Activated CD8-positive, alpha-beta memory T cell treated with anti-CD3 and anti-CD28 coated beads, Interleukin-2, amount 50 U/mL, for 24 hours (primary cell): Measurements from ENCODE around the gene GNAQ.

Experiments used
- DNase-seq: peaks from one replicate; pipeline ENCODE4 v3.0.0-alpha.2; 2020; ENCODE audit errors: extremely low read depth

Gene GNAQ

DNA sequence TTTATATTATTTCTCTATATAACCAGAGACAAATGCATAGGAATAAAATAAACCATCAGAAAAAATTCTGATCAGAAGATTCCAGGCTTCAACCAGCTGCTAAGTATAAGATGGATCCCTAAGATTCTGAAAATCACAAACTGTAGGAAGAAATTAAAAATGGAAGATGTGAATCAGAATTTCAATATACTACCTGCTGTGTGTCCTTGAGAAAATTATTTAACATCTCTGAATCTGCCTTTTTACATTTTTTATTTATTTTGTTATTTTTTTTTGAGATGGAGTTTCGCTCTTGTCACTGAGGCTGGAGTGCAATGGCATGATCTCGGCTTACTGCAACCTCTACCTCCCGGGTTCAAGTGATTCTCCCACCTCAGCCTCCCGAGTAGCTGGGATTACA lies 187.2 kb downstream of the GNAQ start:
- no peak for DNase-seq

DNA sequence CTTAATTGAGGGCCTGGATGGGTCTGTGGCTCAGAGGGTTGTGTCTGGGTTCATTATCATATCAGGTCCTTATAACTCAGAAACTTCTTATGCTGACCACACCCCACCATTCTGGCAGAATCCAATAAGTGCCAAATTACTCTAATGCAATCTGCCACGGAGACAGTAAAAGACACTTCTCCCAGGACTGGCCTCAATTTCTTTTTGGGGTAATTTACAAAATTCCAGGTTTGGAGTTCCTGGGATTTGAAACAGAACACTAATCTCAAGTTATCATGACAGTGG lies 187.8 kb downstream of the GNAQ start:
- no peak for DNase-seq

DNA sequence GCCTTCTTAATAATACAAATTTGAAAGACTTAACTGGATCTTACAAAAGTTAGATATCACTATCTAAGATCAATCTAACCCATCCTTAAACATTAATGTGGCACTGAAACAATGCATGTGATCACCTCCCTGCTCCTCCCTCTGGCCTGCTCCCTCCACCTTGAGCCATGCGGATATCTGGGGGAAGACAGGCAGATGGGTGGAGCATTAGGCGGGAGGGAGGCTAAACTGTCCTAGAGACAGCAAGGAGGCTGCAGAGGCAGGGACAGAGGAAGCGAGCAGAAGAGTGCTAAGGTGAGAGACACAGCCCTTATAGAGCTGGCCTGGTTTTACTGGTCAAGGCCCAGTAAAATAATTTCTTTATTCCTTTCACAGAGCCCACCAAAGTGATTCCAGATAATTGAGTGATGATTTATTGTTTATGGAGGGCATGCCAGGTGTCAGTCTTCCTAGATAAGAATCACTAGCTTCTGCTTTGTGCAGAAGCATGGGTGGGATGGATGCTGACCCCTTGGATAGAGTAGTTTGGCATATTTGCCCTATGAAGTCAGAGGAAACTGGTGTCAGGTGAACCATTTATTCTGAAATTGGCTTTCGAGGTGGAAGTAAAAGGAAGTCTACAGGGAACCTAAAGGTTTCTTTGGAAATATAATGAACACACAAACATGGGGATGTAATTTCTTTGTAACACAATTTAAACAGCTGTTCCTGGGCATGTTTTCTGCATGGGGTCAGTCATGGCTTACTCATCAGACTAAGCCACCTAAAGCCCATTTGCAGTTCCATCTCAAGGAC lies 188.3 kb downstream of the GNAQ start:
- no peak for DNase-seq

DNA sequence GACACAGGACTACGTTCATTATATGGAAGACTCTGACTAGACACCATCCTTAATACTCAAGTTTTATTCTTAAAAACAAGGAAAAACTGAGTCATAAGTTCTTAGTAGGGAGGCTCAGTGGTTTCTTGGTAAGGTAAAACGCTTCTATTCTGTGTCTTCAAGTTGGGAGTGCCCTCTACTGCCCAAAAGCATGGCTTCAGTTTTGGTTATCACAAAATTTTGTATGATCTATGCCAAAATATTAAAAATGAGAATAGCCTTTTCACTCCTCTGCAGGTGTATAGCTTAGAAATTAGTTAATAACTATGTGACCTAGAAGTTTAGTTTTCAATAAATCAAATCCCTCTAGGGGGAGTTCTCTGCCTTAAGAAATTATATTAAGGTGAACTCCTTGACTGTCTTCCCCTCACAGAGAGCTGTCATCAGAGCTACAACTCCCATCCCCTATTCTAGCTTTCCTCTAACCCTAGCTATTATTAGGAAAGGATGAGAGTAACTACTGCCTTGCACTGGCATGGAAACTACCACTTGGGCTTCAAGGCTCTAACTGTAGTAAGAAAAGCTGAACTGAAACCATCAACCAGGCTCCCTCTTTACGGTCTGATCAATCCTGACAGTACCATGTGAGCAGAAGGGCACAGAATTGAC lies 189.7 kb downstream of the GNAQ start:
- no peak for DNase-seq

DNA sequence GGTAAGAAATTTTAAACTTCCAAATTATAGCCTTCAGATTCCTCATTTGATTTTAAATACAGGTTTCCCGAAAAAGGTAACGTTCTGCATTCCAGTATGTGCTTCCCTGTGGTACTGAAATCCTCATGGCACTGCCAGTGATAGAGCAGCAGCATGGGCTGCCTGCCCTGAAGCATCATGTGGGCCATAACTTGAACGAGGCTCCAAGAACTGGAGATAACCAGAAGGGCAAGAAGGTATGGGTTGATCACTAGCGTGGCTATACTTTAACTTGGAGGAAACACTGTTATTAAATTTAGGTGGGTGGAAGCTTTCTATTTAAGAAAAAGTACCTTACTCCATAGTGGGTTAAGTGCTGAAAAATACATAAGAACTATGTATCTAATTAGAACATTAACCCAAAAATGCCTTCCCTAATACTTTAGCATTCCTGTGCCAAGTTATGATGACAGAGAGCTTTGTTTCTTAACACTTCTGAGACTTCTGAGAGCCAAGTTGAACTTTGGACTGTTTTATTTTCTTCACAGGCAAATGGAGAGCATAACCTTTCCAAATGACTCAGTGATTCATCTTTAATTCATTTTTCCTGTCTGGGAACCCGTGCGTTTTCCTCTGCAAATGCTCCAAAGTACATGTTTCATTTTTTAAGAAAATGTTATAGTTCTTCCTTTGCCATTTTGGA lies 192.0 kb downstream of the GNAQ start:
- no peak for DNase-seq

DNA sequence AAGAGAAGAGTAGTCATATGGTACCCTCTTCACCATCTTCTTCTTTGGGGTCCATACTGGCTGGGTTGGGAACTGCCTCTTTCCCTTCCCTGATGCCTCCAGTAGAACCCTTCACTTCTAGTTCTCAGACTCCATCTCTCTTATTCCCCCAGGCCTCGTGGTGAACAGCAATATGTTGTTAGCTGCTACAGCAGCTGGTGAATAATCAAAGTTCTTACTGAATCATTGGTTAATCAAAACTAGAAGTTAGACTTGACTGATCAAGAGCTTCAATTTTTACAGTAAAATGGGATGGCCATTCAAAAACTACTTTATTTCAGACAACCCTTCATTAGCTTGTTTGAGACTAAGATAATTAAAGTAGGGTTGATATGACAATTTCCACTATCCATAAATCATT lies 192.6 kb downstream of the GNAQ start:
- DNase-seq = no peak

DNA sequence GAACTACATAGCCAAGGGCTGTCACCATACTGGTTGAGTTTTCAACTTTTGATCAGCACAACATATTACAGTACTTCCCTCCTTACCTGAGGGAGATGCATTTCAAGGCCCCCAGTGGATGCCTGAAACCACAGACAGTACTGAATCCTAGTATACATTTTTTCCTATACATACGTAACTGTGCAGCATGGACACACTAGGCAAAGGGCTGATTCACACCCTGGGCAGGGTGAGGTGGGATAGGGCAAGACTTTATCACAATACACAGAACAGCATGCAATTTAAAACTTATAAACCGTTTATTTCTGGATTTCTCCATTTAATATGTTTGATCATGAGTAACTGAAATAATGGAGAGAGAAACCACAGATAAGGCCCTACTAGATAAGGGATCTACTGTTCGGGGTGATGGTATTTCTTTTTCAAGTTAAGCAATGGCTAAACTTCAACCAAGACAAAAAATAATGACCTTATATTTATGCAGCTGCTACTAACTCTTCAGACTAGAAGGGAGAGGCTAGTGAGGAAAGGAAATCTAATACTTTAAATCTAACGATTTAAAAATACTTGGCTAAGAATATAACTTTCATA lies 196.6 kb downstream of the GNAQ start:
- DNase-seq = no peak

DNA sequence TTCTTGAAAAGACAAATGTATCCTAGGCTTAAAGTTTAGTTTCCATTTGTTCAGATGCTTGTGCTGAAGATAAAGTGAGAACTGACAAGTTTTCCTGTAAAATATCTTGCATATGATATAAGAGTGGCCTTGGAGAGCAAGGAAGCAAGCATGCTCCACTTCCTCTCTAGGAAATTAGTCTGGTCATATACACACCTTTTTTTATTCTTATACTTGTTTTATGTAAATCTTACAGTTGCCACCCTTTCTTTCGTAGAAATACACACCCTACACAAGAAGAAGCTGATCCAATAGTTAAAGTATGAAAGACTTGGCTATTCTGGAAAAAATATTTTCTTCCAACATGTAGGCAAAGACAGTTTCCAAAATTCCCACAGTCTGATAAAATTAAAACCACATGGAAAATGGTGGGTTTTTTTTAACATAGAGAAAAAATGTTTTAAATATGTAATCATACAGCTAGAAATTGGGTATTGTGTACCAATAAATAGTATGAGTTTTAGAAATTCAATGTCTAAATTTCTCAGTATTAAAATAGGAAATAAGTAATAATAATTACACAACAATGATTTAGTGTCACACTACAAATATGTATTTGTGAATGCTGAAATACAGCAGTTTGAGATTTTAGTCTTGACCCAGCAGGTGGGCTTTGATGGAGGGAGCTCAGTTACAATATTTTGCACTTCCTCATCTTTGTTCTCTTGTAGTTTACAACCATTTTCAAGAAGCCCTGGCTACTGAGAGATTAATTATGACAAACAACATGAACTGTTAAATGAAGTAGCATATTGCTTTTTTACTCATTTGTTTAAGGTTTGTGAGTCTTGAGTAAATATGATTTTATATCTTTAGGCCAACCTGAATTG lies 197.8 kb downstream of the GNAQ start:
- no peak for DNase-seq

DNA sequence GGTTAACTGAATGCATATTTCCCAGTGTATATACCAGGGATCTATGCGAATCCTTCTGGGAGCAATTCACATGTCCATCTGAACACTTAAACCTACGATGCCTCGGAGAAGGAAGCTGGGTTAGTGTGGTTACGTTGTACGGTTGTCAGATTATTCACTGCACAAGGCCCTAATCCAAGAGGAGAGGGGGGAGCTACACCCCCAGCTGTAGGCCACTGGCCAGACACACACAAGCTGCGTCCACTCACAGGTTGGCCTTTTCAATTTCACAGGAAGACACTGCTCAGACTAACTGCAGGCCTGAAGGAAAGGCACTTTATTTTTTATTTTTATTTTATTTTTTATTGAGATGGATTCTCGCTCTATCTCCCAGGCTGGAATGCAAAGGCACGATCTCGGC lies 199.0 kb downstream of the GNAQ start:
- DNase-seq = no peak

DNA sequence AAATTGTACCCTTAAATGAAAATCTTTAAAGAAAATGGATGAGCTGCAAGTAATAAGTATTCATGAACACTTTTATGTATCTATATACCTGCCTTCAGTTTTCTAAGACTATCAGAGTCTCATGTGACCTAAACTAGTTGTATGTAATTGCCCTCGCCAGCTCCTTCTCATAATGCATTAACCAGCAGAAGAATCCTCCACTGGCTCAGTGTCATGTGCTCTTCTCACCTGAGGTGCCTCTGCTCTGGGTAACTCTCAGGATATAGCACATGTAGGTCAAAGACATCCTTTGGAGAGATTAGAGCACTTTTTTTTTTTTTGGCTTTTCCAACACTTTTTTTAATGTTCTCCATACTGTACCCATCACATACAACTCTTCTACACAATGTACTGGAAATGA lies 199.8 kb downstream of the GNAQ start:
- DNase-seq = no peak

DNA sequence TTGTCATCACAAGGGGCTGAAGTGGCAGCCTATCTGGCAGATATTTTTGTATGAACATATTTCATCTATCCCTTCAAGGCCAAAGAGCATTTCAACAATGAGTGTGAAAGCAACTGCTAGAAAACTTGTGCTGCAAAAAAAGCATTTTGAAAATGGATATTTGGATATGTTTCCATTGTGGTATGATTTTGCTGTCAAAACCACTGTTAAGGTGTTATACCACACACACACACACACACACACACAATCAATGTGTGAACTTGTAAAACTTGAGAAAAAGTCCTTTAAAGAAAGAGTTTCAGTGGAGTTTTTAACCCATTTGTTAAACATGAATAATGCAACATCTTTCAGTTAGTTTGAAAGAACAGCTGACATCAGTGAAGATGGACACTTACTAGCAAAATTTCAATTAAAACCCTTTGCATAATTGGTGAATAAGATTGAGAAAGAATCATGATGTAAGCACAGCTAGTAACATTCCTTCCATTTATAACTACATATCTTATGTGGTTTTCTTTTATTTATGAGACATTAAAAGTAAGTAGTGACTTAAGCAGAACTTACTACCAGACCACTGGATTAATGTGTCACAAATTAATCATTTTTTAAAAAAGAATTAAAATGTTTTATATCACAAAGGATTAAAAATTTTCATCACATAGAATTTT lies 200.9 kb downstream of the GNAQ start:
- DNase-seq = no peak

DNA sequence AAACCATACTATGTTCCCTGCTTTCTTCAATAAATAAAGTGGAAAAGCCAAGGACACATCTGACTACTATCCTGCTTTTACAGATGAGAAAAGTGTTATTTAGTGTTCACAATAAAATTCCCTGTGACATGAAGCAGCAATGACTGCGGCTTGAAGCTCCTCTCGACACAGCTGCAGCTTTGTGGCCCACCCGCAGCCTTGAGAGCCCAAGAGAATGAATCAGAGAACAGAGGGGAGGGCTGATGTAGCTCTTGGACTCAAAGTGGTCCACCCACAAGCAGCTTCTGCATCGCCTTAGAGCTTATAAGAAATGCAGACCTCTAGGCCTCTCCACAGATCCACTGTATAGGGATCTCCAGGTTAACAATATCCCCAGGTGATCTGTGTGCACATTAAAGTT lies 202.2 kb downstream of the GNAQ start:
- DNase-seq = no peak

DNA sequence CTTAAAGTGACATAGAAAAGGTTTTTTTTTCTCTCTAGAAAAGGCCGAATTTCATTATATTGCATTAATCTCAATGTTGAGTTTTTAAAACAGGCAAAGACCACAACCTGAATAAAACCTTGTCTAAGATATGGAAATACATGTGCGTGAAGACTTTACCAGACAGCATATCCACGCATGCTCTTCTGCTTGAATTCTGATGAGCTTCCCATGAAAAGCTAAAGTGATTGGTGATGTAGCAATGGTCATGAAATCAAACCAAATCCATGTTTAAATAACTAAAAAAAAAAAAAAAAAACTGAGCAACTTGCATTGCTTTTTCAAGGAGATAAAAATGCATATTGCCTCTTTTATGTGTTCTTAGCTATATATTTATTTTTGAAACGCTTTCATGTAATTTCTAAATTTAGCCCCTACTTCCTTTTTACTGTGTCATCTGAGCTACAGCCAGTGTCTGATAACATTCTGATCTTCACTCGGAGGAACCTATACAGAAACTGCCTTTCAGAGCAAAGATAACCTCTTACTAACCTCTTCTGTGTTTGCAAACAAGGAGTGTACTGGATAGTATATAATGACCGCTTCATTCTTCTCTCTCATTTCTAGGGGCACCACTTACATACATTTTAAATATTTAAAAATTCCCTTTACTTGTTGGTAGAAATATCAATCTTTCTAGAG lies 204.4 kb downstream of the GNAQ start:
- DNase-seq = no peak

DNA sequence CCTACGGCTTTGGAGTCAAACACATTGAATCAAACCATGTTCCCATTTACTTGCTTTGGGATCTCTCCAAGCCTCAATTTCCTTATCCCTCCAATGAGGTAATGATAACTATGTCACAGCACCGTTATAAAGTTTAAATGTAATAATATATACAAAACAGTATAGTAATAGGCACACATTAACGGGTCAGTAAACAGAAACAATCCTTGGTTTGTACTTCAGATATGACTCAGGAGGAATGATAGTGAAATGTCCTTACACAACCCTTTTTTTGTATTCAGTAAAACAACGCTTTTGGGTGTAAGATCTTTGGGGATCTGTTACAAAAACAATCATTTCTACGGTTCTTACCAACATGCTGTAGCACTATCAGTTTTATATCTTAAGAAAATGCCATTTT lies 205.0 kb downstream of the GNAQ start:
- no peak for DNase-seq

DNA sequence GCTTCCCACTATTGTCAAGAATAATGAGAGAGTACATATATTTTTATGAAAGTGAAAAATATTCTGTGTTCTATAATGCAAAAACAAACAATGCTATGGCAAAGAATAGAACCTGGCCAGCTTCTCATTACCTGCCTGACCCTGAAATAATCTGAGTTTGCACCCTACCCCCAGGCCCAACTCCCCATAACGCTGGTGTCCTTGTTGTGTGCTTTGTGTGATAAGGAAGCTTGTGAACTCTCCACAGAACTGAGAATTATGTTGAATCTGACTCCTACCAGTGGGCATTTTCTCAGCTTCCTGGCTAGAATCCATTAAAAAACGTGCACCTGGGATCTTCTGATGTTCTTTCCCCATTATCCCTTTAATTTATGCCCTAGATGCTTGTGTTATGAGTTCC lies 205.5 kb downstream of the GNAQ start:
- DNase-seq = no peak

DNA sequence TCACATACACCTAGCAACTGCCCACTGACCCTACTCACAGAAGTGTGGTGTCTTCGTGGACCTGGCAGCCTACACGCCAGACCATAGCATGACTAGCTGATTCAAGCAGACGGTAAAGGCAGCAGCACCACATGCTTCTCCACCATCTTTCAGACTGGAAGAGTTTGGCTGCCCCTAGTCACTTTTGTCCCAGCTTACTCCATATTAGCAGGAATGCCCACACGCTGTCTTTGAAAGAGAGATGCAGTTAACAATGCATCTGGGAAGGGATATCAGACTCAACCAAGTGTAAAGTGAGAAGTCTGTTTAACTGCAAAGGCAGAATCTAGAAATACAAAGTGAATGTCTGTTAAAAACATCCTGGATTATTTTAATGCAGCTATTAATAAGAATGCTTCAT lies 206.2 kb downstream of the GNAQ start:
- no peak for DNase-seq

DNA sequence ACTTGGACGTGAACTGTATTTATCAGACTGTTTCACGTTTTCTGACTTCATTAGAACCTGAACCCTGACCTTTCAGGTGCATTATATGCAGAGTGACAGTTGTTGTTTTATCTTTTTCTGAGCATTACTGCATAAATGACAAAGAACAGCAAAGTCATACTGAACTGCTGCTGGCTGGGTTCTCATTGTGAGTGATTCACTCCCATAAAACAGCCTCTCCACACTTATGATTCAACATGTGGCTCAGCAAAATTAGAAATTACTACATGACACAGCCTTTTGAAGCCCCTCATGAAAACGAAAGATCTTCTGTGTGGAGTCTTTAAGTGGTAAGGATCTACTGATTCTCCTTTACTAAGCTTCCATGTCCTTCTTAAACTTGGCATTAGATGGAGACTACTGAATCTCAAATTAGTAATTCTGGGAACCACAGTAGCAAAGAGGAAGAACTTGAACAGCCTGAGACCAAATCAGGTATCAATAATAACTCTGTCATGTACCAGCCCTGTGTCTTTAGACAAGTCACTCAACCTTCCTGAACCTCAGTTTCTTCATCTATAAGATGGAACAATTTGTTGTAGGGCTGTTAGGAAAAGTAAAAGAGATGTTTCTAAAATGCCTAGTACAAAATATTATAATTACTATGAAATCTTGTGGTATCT lies 211.2 kb downstream of the GNAQ start:
- no peak for DNase-seq

DNA sequence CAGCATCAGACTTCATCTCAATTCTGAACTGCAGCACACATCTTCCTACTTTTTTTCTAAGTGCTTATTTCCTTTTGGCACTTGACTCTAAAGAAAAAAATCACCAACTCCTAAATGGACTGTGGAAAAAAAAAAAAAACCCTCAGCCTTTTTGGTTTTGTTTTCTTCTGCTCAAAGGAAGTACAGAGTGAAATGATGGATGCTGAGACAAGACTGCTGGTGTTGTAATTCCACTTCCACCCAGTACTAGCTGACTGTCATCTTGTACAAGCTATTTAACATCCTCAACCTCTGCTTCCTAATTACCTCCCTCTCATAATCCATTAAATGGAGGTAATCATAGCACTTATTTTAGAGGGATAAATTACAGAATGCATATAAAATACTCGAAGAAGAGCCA lies 212.0 kb downstream of the GNAQ start:
- DNase-seq = no peak

DNA sequence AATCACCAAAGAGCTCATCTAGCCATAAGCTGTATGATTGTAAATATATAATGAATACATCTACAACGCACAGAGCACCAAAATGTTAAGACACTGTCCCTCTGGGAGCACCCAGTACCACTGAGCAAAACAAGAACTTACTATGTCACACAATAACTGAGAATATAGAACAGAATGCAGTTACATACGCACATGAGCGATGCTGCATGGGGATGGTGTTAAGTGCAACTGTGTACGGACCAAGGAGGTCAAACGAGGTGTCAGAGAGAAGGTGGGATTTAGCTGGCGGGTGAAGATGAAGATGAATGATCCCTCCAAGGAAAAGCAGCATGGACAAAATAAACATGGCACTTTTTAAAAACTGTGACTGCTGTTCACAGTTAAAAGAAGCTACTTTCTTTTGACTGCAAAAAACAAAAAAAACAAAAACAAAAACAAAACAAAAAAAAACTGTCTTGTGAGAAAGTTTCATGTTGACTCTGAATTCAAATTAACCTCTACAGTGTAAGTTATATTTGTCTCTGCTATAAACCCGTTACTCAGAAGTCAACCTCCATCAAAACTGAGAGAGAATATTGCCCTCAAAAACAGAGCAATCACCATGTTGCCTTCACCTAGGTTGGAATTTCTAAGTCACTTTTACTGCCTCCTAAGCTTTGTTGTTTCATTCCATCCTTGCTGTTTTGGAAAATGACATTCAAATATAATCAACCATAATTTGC lies 213.9 kb downstream of the GNAQ start:
- no peak for DNase-seq
